ENCODE measurements around the gene MAP2K5. TPM values are rescaled to one million over a fixed set of nuclear protein-coding genes. Genes with fewer than 3 reads are reported as not detected.

The MAP2K5 gene
- total RNA-seq, 1 donor from 2014 or later: 29.8 TPM

DNA sequence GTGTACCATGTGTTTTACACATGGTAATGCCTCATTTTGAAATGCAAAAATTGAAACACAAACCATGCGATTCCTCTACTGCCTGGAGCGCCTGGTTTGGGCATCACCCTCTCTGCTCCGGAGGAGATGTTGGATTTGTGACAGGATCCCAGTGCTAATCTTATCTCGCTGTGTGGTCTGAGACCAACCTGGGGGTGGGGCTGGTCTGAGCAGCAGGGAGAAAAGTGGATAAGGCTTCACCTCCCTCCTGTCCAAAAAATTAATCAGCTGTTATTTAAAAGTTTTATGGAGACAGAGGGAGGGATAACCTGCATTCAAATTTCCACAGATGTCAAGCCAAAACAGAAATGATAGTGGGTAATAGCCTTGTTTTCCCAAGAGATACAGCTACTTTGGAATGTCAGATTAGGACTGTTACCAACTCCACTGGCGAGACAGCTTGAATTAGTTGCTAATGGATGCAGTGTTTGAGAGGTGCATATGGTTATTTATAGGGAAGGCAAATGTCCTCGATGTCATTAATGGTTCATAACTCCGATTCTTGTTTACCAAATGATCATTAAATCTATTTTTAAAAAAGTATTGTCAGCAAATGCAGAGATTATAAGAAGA is 228.8 kb downstream of the MAP2K5 start:
- no peak overlapping the region for H3K4me3 Mint-ChIP-seq
- H3K4me1 Mint-ChIP-seq: peaks cover 28% of the 10 kb centered on the region
- no peak for DNase-seq (ENCODE audit: low spot score in 2 of 2, unreplicated experiment in 2 of 2)
- H3K27me3 Mint-ChIP-seq (ENCODE audit: low read depth): peaks cover 12% of the 10 kb centered on the region
- TF ChIP-seq, protein P1, sequence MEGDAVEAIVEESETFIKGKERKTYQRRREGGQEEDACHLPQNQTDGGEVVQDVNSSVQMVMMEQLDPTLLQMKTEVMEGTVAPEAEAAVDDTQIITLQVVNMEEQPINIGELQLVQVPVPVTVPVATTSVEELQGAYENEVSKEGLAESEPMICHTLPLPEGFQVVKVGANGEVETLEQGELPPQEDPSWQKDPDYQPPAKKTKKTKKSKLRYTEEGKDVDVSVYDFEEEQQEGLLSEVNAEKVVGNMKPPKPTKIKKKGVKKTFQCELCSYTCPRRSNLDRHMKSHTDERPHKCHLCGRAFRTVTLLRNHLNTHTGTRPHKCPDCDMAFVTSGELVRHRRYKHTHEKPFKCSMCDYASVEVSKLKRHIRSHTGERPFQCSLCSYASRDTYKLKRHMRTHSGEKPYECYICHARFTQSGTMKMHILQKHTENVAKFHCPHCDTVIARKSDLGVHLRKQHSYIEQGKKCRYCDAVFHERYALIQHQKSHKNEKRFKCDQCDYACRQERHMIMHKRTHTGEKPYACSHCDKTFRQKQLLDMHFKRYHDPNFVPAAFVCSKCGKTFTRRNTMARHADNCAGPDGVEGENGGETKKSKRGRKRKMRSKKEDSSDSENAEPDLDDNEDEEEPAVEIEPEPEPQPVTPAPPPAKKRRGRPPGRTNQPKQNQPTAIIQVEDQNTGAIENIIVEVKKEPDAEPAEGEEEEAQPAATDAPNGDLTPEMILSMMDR (IDR thresholded peaks at IDR 0.05; ENCODE audit: unreplicated experiment): no peak
- no peak overlapping the region for H3K27ac Mint-ChIP-seq
- no peaks in the 10 kb centered on the region for H3K36me3 Mint-ChIP-seq
- no peaks in the 10 kb centered on the region for H3K9me3 Mint-ChIP-seq

DNA sequence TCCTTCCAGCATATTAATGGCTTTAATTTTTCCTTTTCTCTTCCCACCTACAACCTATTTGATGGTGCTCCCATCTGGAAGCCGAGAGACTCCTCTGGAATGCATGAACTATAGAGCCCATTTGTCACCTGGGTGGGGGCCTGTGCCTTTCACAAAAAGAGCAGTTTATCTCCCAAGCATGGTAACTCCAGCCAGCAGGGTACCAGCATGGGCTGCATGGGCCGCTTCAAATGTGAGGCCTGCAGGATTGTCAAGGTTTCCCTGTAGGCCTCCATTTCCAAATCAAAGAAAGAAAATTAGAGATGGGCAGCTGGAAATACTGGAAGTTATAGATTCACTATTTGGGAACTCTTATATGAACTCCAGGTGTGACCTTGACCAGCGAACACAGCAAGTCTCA is 232.1 kb downstream of the MAP2K5 start:
- no peak overlapping the region for H3K27ac Mint-ChIP-seq
- no peak overlapping the region for H3K4me3 Mint-ChIP-seq
- peaks cover 10% of the 10 kb centered on the region for H3K27me3 Mint-ChIP-seq (ENCODE audit: low read depth)
- peaks cover 15% of the 10 kb centered on the region for H3K4me1 Mint-ChIP-seq
- H3K9me3 Mint-ChIP-seq: no peaks in the 10 kb centered on the region
- TF ChIP-seq, protein P1 (IDR thresholded peaks at IDR 0.05; ENCODE audit: unreplicated experiment): no peak
- no peaks in the 10 kb centered on the region for H3K36me3 Mint-ChIP-seq
- DNase-seq (ENCODE audit: low spot score in 2 of 2, unreplicated experiment in 2 of 2): no peak

DNA sequence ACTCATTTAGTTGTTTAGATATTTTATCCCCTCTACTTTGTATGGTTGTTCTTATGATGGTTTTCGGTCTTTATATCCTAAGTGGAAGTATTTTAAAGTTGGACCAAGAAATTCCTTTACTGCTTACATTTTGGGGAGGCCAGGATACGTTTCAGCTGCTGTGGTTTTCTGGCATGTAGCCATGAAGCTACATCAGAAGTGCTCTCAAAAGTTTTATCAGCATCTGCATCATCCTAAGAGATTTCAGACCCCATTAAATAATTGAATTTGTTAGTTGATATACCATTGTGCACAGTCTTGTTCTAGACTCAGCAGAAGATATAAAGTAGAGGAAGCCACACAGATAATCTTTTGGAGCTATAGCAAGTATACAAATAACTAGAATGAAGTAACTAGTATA is 232.7 kb downstream of the MAP2K5 start:
- Mint-ChIP-seq H3K27me3 (ENCODE audit: low read depth) (peaks cover 9% of the 10 kb centered on the region), H3K9me3 (no peaks in the 10 kb centered on the region), H3K36me3 (no peaks in the 10 kb centered on the region), H3K4me3 (no peak overlapping the region), H3K4me1 (peaks cover 15% of the 10 kb centered on the region), H3K27ac (no peak overlapping the region)
- no peak for DNase-seq (ENCODE audit: low spot score in 2 of 2, unreplicated experiment in 2 of 2)
- TF ChIP-seq, protein P1 (IDR thresholded peaks at IDR 0.05; ENCODE audit: unreplicated experiment): no peak

DNA sequence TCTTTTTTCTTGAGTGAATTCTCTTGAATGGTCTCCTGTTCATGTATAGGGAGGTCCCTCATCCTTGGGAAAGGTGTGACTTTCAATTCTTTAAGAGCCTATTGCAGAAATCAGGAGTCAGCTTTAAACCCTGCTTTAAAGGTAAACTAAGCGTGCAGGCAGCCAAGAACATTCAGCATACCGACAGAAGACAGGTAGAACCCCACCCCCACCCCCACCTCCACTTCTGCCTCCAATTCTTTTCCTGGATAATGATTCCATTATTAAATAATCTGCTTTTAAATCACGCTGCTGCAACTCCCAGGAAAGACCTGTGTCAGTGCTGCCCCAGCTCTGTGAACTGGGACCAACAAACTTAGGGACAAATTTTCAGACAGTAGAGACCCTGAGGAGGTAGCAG is 233.5 kb downstream of the MAP2K5 start:
- Mint-ChIP-seq H3K9me3 (no peaks in the 10 kb centered on the region), H3K27me3 (ENCODE audit: low read depth) (peaks cover 8% of the 10 kb centered on the region), H3K4me3 (no peak overlapping the region), H3K36me3 (no peaks in the 10 kb centered on the region), H3K4me1 (peaks cover 14% of the 10 kb centered on the region), H3K27ac (no peak overlapping the region)
- TF ChIP-seq, protein P1 (IDR thresholded peaks at IDR 0.05; ENCODE audit: unreplicated experiment): no peak
- no peak for DNase-seq (ENCODE audit: low spot score in 2 of 2, unreplicated experiment in 2 of 2)

DNA sequence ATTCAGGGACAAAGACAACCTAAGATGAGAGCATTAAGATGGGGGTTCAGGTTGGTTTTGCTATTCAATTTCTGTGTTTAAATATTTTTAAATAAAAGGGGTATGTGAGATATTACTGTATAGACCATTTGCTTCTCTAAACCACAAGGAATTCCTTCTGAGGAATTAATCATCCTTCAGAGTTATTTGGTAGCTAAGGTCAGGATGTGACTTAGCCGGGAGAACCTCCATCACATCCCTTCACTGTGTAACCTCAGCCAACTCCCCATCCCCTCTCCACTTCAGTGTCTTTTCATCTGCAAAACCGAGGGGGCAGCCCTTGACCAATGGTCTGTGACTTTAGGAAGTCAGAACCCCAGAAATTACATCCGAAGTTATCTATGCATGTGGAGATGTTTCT is 234.1 kb downstream of the MAP2K5 start:
- no peaks in the 10 kb centered on the region for H3K9me3 Mint-ChIP-seq
- H3K4me1 Mint-ChIP-seq: peaks cover 8% of the 10 kb centered on the region
- H3K27ac Mint-ChIP-seq: no peak overlapping the region
- H3K4me3 Mint-ChIP-seq: no peak overlapping the region
- DNase-seq (ENCODE audit: low spot score in 2 of 2, unreplicated experiment in 2 of 2): no peak
- H3K27me3 Mint-ChIP-seq (ENCODE audit: low read depth): peaks cover 8% of the 10 kb centered on the region
- TF ChIP-seq, protein P1 (IDR thresholded peaks at IDR 0.05; ENCODE audit: unreplicated experiment): no peak
- no peaks in the 10 kb centered on the region for H3K36me3 Mint-ChIP-seq

DNA sequence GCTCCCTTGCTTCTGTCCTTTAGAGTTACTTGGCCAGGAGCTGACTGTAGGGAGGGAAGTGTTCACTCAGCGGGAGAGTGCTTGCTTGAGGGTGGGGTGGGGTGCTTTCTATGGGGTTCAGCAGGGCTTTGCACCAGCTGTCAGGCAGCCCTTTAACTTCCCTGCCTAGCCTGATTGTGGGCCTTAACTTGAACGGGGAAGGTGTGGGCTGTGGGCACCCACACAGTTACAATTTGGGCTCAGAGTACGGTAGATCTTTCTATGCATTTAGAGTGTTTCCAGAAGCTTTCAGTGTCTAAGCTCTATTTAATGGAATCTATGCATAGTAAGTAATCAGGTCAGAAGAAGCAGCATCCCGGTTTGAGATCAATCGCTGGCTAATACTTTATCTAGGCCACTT is 234.6 kb downstream of the MAP2K5 start:
- no peak overlapping the region for H3K27ac Mint-ChIP-seq
- no peak overlapping the region for H3K4me3 Mint-ChIP-seq
- DNase-seq (ENCODE audit: low spot score in 2 of 2, unreplicated experiment in 2 of 2): no peak
- H3K4me1 Mint-ChIP-seq: peaks cover 5% of the 10 kb centered on the region
- no peaks in the 10 kb centered on the region for H3K9me3 Mint-ChIP-seq
- peaks cover 8% of the 10 kb centered on the region for H3K27me3 Mint-ChIP-seq (ENCODE audit: low read depth)
- TF ChIP-seq, protein P1 (IDR thresholded peaks at IDR 0.05; ENCODE audit: unreplicated experiment): no peak
- no peaks in the 10 kb centered on the region for H3K36me3 Mint-ChIP-seq
